ENCODE results near the gene CCDC12.
"Not testable (repeated sequence)": the region's sequence is repeated elsewhere in the genome, so short reads cannot be mapped to it uniquely, and the experiment has no call there.

Gene CCDC12

GRCh38 chr3:46968783-46969428 lies 7.6 kb downstream of the CCDC12 start:
- H3K36me3 ChIP-seq (ENCODE audit: control insufficient read depth, insufficient read depth, low read length), result peaks cover 6% of the 10 kb centered on the region
- no peaks in the 10 kb centered on the region for H3K27me3 ChIP-seq (ENCODE audit: control insufficient read depth, insufficient read depth, low read length)
- no peak overlapping the region for H3K9ac ChIP-seq (ENCODE audit: low read depth, low read length)
- no peak overlapping the region for H3K4me3 ChIP-seq (ENCODE audit: low read depth, low read length)
- no peaks in the 10 kb centered on the region for H3K9me3 ChIP-seq (ENCODE audit: control insufficient read depth, insufficient read depth, low read length)
- H3K4me1 ChIP-seq (ENCODE audit: control insufficient read depth, insufficient read depth, low read length), result peaks cover 7% of the 10 kb centered on the region

GRCh38 chr3:46966811-46967210 lies 9.7 kb downstream of the CCDC12 start:
- Histone ChIP-seq H3K4me3 (ENCODE audit: low read depth, low read length) (no peak overlapping the region), H3K27me3 (ENCODE audit: control insufficient read depth, insufficient read depth, low read length) (no peaks in the 10 kb centered on the region), H3K9me3 (ENCODE audit: control insufficient read depth, insufficient read depth, low read length) (no peaks in the 10 kb centered on the region), H3K36me3 (ENCODE audit: control insufficient read depth, insufficient read depth, low read length) (peaks cover 6% of the 10 kb centered on the region), H3K4me1 (ENCODE audit: control insufficient read depth, insufficient read depth, low read length) (peaks cover 7% of the 10 kb centered on the region), H3K9ac (ENCODE audit: low read depth, low read length) (no peak overlapping the region)

- no peaks in the 10 kb centered on the region for H3K36me3 ChIP-seq (ENCODE audit: control insufficient read depth, insufficient read depth, low read length)
- H3K4me1 ChIP-seq (ENCODE audit: control insufficient read depth, insufficient read depth, low read length), result peaks cover 14% of the 10 kb centered on the region
- no peaks in the 10 kb centered on the region for H3K9me3 ChIP-seq (ENCODE audit: control insufficient read depth, insufficient read depth, low read length)
- no peak overlapping the region for H3K9ac ChIP-seq (ENCODE audit: low read depth, low read length)
- H3K4me3 ChIP-seq (ENCODE audit: low read depth, low read length), result no peak overlapping the region
- H3K27me3 ChIP-seq (ENCODE audit: control insufficient read depth, insufficient read depth, low read length), result no peaks in the 10 kb centered on the region
These were observed 11.4 kb downstream of the CCDC12 start for GRCh38 chr3:46965151-46965550.

DNA sequence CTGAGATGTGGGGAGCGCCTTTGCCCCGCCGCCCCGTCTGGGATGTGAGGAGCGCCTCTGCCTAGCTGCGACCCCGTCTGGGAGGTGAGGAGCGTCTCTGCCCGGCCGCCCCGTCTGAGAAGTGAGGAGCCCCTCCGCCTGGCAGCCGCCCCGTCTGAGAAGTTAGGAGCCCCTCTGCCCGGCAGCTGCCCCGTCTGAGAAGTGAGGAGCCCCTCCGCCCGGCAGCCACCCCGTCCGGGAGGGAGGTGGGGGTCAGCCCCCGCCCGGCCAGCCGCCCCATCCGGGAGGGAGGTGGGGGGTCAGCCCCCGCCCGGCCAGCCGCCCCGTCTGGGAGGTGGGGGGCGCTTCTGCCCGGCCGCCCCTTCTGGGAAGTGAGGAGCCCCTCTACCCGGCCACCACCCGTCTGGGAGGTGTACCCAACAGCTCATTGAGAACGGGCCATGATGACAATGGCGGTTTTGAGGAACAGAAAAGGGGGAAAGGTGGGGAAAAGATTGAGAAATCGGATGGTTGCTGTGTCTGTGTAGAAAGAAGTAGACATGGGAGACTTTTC lies 12.4 kb downstream of the CCDC12 start:
- H3K4me1 ChIP-seq (ENCODE audit: control insufficient read depth, insufficient read depth, low read length), result peaks cover 18% of the 10 kb centered on the region
- H3K4me3 ChIP-seq (ENCODE audit: low read depth, low read length); H3K36me3 ChIP-seq (ENCODE audit: control insufficient read depth, insufficient read depth, low read length); H3K9ac ChIP-seq (ENCODE audit: low read depth, low read length); H3K27me3 ChIP-seq (ENCODE audit: control insufficient read depth, insufficient read depth, low read length); H3K9me3 ChIP-seq (ENCODE audit: control insufficient read depth, insufficient read depth, low read length): not testable (repeated sequence)

DNA sequence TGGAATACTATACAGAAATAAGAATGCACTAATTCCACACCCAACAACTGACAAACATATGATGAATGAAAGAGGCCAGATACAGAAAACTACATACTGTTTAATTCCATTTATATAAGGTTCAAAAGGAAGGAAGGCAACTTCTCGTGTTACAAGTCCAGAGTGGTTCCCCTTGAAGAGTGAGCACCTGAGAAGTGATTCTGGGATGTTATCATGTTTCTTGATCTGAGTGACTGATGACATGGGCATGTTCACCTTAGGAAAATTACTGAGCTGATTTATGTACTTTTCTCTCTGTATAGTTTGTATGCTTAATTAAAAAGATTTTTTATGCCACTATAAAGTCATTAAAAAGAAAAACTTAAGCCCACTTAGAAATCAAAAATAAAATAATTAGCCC lies 13.6 kb downstream of the CCDC12 start:
- H3K4me1 ChIP-seq (ENCODE audit: control insufficient read depth, insufficient read depth, low read length), result peaks cover 18% of the 10 kb centered on the region
- H3K36me3 ChIP-seq (ENCODE audit: control insufficient read depth, insufficient read depth, low read length), result no peaks in the 10 kb centered on the region

DNA sequence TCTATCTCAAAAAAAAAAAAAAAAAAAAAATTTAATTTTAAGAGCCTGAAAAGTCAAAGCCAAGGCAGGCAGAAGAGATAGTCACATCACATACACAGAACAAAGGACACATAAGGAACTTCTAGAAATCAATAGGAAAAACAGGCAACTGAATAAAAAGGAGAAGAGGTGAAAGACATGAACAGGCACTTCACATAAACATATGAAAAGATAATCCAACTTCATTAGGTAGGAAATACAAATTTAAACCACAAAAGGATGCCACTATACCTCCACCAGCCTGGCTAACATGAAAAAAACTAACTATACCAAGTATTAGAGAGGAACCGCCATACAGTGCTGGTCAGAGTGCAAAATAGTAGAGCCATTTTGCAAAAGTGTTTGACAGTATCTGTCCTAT lies 14.1 kb downstream of the CCDC12 start:
- peaks cover 18% of the 10 kb centered on the region for H3K4me1 ChIP-seq (ENCODE audit: control insufficient read depth, insufficient read depth, low read length)
- H3K9me3 ChIP-seq (ENCODE audit: control insufficient read depth, insufficient read depth, low read length), result no peaks in the 10 kb centered on the region
- H3K9ac ChIP-seq (ENCODE audit: low read depth, low read length), result no peak overlapping the region
- no peak overlapping the region for H3K4me3 ChIP-seq (ENCODE audit: low read depth, low read length)
- no peaks in the 10 kb centered on the region for H3K36me3 ChIP-seq (ENCODE audit: control insufficient read depth, insufficient read depth, low read length)
- no peaks in the 10 kb centered on the region for H3K27me3 ChIP-seq (ENCODE audit: control insufficient read depth, insufficient read depth, low read length)

More for the DNA sequence above, 13.6 kb downstream of the CCDC12 start:
- Histone ChIP-seq H3K9me3 (ENCODE audit: control insufficient read depth, insufficient read depth, low read length) (no peaks in the 10 kb centered on the region), H3K9ac (ENCODE audit: low read depth, low read length) (no peak overlapping the region), H3K4me3 (ENCODE audit: low read depth, low read length) (no peak overlapping the region), H3K27me3 (ENCODE audit: control insufficient read depth, insufficient read depth, low read length) (no peaks in the 10 kb centered on the region)

- H3K9me3 ChIP-seq (ENCODE audit: control insufficient read depth, insufficient read depth, low read length), result no peaks in the 10 kb centered on the region
- peaks cover 13% of the 10 kb centered on the region for H3K4me1 ChIP-seq (ENCODE audit: control insufficient read depth, insufficient read depth, low read length)
- no peaks in the 10 kb centered on the region for H3K27me3 ChIP-seq (ENCODE audit: control insufficient read depth, insufficient read depth, low read length)
- H3K36me3 ChIP-seq (ENCODE audit: control insufficient read depth, insufficient read depth, low read length), result no peaks in the 10 kb centered on the region
- H3K9ac ChIP-seq (ENCODE audit: low read depth, low read length), result no peak overlapping the region
- no peak overlapping the region for H3K4me3 ChIP-seq (ENCODE audit: low read depth, low read length)
These were observed 15.7 kb downstream of the CCDC12 start for GRCh38 chr3:46960835-46961234.

DNA sequence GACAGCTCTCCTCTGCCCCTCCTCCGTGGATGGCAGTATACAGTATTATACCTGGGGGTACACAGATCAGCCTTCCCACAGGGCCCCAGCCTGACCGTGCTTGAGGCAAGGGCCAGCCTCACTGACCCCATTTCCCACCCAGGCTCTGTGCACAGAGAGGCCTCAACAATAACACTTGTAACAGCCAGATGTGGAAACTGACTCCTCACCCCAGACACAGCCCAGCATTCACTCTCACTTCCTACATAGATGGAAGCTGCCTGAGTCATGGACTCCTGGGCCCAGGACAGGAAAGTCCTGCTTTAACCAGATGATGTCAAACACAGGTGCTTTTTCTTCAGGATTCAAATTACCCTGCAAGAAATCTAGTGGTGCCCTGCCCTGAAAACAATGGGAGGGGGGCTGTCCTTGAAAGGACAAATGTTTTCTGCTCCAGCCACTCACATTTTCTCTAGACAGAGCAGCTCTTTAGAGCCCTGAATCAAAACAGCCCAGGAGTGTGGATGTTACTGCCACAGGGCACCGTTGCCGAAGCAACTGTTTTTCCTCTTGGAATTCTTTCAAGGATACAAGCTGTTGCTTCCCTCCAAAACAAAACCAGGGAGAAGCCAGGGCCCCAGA lies 16.4 kb downstream of the CCDC12 start:
- Histone ChIP-seq H3K9me3 (ENCODE audit: control insufficient read depth, insufficient read depth, low read length) (no peaks in the 10 kb centered on the region), H3K27me3 (ENCODE audit: control insufficient read depth, insufficient read depth, low read length) (no peaks in the 10 kb centered on the region), H3K36me3 (ENCODE audit: control insufficient read depth, insufficient read depth, low read length) (no peaks in the 10 kb centered on the region), H3K4me3 (ENCODE audit: low read depth, low read length) (no peak overlapping the region), H3K9ac (ENCODE audit: low read depth, low read length) (no peak overlapping the region), H3K4me1 (ENCODE audit: control insufficient read depth, insufficient read depth, low read length) (peaks cover 10% of the 10 kb centered on the region)

DNA sequence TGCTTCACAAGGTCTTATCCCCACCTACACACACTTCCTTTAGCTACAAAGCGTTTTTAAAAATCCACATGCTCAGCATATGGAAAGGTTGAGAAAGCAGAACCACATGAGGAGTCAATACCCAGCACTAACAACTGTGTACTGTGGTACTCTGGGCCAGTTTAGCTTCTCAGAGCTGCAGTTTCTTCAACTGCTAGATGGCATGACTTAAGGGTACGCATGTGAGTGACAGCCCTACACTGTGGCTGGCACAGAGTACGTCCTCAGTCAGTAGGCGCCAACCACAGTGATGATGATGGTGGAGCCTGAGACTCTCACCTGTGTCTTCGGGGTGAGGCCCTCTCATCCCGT lies 17.4 kb downstream of the CCDC12 start:
- H3K9ac ChIP-seq (ENCODE audit: low read depth, low read length), result no peak overlapping the region
- no peaks in the 10 kb centered on the region for H3K9me3 ChIP-seq (ENCODE audit: control insufficient read depth, insufficient read depth, low read length)
- H3K4me3 ChIP-seq (ENCODE audit: low read depth, low read length), result no peak overlapping the region
- H3K27me3 ChIP-seq (ENCODE audit: control insufficient read depth, insufficient read depth, low read length), result no peaks in the 10 kb centered on the region
- H3K36me3 ChIP-seq (ENCODE audit: control insufficient read depth, insufficient read depth, low read length), result no peaks in the 10 kb centered on the region
- H3K4me1 ChIP-seq (ENCODE audit: control insufficient read depth, insufficient read depth, low read length), result peaks cover 13% of the 10 kb centered on the region

GRCh38 chr3:46958467-46959160 lies 17.9 kb downstream of the CCDC12 start:
- Histone ChIP-seq H3K4me1 (ENCODE audit: control insufficient read depth, insufficient read depth, low read length) (peaks cover 13% of the 10 kb centered on the region), H3K36me3 (ENCODE audit: control insufficient read depth, insufficient read depth, low read length) (no peaks in the 10 kb centered on the region), H3K9ac (ENCODE audit: low read depth, low read length) (no peak overlapping the region), H3K9me3 (ENCODE audit: control insufficient read depth, insufficient read depth, low read length) (no peaks in the 10 kb centered on the region), H3K27me3 (ENCODE audit: control insufficient read depth, insufficient read depth, low read length) (no peaks in the 10 kb centered on the region), H3K4me3 (ENCODE audit: low read depth, low read length) (no peak overlapping the region)

GRCh38 chr3:46957092-46957820 lies 19.3 kb downstream of the CCDC12 start:
- no peaks in the 10 kb centered on the region for H3K27me3 ChIP-seq (ENCODE audit: control insufficient read depth, insufficient read depth, low read length)
- peaks cover 17% of the 10 kb centered on the region for H3K4me1 ChIP-seq (ENCODE audit: control insufficient read depth, insufficient read depth, low read length)
- no peak overlapping the region for H3K4me3 ChIP-seq (ENCODE audit: low read depth, low read length)
- no peak overlapping the region for H3K9ac ChIP-seq (ENCODE audit: low read depth, low read length)
- no peaks in the 10 kb centered on the region for H3K9me3 ChIP-seq (ENCODE audit: control insufficient read depth, insufficient read depth, low read length)
- no peaks in the 10 kb centered on the region for H3K36me3 ChIP-seq (ENCODE audit: control insufficient read depth, insufficient read depth, low read length)
